Left lung (tissue), 10 donors: ENCODE results near the gene RAB26. TPM values are rescaled to one million over a fixed set of nuclear protein-coding genes. Genes with fewer than 3 reads are reported as not detected.

ENCODE experiments used
- ATAC-seq: fragments of 200-7000 bp; cut with Tn5 transposase; one replicate; pipeline ENCODE4 v1.9.1; 2020; ENCODE audit warnings: moderate library complexity
- DNase-seq, 4 donors: peaks; one replicate each; pipeline ENCODE4 v3.0.0-alpha.2; 2013 to 2020
- H3K27ac ChIP-seq, 2 donors: fragments of 200-600 bp; sonication (generic) in 1 of 2; one replicate each; pipeline versions ENCODE4 v1.5.0 to v1.8.0; 2020 to 2021
- H3K27me3 ChIP-seq, 2 donors: fragments of 200-600 bp; sonication (generic) in 1 of 2; one replicate each; pipeline versions ENCODE4 v1.5.0 to v1.8.0; 2020 to 2021
- H3K36me3 ChIP-seq, 2 donors: fragments of 200-600 bp; sonication (generic) in 1 of 2; one replicate each; pipeline versions ENCODE4 v1.5.0 to v1.8.0; 2020 to 2021
- H3K4me1 ChIP-seq, 2 donors: fragments of 200-600 bp; one replicate each; pipeline ENCODE4 v1.8.0; 2021
- H3K4me3 ChIP-seq, 2 donors: fragments of 200-600 bp; sonication (generic) in 1 of 2; one replicate each; pipeline versions ENCODE4 v1.5.0 to v1.8.0; 2020 to 2021; ENCODE audit warnings: mild to moderate bottlenecking in 1 of 2
- H3K9me3 ChIP-seq, 2 donors: fragments of 200-600 bp; sonication (generic) in 1 of 2; one replicate each; pipeline versions ENCODE4 v1.5.0 to v1.8.0; 2020 to 2021
- intact Hi-C, 2 donors: fragments of 100-400 bp; cut with DNase I; formaldehyde crosslinking; loops; one replicate each; pipeline versions ENCODE4 v1.11.2 to v1.14.2; 2022
- polyA plus RNA-seq, 6 donors: library from polyadenylated mRNA; unstranded; fragments of 120-200 nt; gene quantifications; one replicate each; pipeline ENCODE4 v1.2.1, GENCODE V29; 2013; ENCODE audit not compliant: insufficient read length in 6 of 6
- total RNA-seq, 2 donors: library from RNA; stranded (reverse); fragmentation: NEBNext Ultra II Directional; extraction: Animal tissue kit (Norgen Biotek cat#: 25700); gene quantifications; one replicate each; pipeline ENCODE4 v1.2.1, GENCODE V29; 2021
- TF ChIP-seq, protein P1 (sequence below), 2 donors: fragments of 200-600 bp; sonication (generic) in 1 of 2; IDR thresholded peaks; one replicate each; pipeline versions ENCODE4 v1.5.0 to v1.8.0; 2021; ENCODE audit warnings: antibody characterized with exemption in 2 of 2
- donor health status: DM: no; HTN: yes; CAD: no.
- donor health status: DM: no; HTN: no; CAD: no.

The RAB26 gene
- total and polyA plus RNA-seq, 8 donors: 0.73 to 1.9 (median 1.4) TPM

DNA sequence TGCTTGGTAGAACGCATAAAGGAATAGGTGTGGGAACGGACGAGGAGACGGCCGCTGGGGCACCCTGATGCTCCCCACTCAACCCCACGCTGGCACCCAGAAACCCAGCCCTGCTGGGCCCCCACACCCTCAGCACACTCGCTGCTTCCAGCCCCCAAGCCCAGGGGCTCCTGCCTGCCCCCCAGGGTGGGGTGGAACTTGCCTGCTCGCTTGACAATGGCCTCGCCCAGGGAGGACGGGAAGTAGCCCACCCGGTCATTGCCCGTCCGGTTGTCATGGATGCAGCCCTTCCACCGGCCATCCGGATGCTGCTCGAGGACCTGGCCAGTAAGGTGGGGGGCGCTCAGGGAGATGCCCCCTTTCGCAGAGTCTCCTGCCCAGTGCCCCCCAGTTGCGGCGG lies 38.1 kb downstream of the RAB26 start:
- H3K4me1 ChIP-seq: no peaks in the 10 kb centered on the region
- no peak overlapping the region for H3K27ac ChIP-seq
- H3K27me3 ChIP-seq: no peaks in the 10 kb centered on the region
- TF ChIP-seq, protein P1, sequence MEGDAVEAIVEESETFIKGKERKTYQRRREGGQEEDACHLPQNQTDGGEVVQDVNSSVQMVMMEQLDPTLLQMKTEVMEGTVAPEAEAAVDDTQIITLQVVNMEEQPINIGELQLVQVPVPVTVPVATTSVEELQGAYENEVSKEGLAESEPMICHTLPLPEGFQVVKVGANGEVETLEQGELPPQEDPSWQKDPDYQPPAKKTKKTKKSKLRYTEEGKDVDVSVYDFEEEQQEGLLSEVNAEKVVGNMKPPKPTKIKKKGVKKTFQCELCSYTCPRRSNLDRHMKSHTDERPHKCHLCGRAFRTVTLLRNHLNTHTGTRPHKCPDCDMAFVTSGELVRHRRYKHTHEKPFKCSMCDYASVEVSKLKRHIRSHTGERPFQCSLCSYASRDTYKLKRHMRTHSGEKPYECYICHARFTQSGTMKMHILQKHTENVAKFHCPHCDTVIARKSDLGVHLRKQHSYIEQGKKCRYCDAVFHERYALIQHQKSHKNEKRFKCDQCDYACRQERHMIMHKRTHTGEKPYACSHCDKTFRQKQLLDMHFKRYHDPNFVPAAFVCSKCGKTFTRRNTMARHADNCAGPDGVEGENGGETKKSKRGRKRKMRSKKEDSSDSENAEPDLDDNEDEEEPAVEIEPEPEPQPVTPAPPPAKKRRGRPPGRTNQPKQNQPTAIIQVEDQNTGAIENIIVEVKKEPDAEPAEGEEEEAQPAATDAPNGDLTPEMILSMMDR (IDR thresholded peaks at IDR 0.05): no peak
- intact Hi-C loops: no loop called here
- H3K4me3 ChIP-seq: no peak overlapping the region
- no peaks in the 10 kb centered on the region for H3K9me3 ChIP-seq
- no peaks in the 10 kb centered on the region for H3K36me3 ChIP-seq
- ATAC-seq (no peak), DNase-seq (no peak)

DNA sequence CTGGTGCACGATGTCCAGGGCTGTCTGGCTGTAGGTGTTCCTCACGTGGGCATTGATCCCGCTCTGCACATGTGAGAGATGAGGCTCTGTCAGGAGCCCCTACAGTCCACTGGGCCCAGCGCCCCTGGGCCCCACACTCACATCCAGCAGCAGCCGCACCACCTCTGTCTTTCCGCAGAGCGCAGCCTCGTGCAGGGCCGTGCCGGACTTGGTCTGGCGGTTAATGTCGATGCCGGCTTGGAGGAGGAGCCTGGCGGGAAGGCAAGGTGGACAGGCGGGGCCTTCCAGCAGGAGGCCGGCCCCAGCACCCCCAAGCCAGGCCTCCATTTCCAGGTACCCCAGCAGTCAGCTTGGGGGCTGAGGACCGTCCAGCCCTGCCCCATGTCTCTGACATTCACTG lies 38.8 kb downstream of the RAB26 start:
- intact Hi-C loops: no loop called here
- Histone ChIP-seq H3K4me1 (no peaks in the 10 kb centered on the region), H3K27ac (no peak overlapping the region), H3K4me3 (no peak overlapping the region), H3K9me3 (no peaks in the 10 kb centered on the region), H3K36me3 (no peaks in the 10 kb centered on the region), H3K27me3 (no peaks in the 10 kb centered on the region)
- ATAC-seq (no peak), DNase-seq (no peak)
- TF ChIP-seq, protein P1 (IDR thresholded peaks at IDR 0.05): no peak

DNA sequence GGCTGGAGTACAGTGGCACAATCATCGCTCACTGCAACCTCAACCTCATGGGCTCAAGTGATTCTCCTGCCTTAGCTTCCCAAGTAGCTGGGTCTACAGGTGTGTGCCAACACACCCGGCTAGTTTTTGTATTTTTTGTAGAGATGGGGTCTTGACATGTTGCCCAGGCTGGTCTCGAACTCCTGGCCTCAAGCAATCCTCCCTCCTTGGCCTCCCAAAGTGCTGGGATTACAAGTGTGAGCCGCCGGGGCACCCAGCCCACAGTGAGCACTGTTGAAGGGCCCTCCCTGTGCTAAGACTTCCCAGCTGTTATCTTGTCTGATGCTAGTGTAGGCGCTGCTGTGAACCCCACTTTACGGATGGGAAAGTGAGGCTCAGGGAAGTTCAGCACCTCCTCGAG lies 40.0 kb downstream of the RAB26 start:
- no peaks in the 10 kb centered on the region for H3K36me3 ChIP-seq
- TF ChIP-seq, protein P1 (IDR thresholded peaks at IDR 0.05): no peak
- H3K9me3 ChIP-seq: no peaks in the 10 kb centered on the region
- intact Hi-C loops: no loop called here
- ATAC-seq: no peak
- H3K27ac ChIP-seq: no peak overlapping the region
- peaks cover 0 to 2% of the 10 kb centered on the region in 2 donors for H3K27me3 ChIP-seq
- H3K4me1 ChIP-seq: no peaks in the 10 kb centered on the region
- DNase-seq: no peak
- H3K4me3 ChIP-seq: no peak overlapping the region

DNA sequence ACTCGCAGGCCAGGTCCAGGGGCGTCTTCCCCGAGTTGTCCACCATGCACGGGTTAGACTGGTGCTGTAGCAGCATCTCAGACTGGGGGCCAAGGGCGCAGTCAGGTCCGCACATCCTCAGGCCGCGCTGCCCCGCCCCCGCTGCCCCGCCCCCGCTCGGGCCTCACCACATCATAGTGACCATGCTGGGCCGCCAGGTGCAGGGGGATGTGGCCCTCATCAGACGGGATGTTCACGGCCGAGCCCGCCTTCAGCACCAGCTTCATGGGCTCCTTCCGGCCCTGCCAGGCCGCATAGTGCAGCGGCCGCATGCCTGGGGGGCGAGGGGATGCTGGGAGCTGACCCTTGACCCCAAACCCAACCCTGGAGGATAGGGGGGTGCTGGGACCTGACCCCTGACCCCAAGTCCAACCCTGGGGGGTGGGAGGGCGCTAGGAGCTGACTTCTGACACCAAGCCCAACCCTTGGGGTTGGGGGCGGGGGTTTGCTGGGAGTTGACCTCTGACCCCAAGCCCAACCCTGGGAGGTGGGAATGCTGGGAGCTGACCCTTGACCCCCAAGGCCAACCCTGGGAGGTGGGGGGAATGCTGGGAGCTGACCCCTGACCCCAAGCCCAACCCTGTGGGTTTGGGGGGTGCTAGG lies 40.9 kb downstream of the RAB26 start:
- no peak overlapping the region for H3K27ac ChIP-seq
- intact Hi-C loops: no loop called here
- H3K36me3 ChIP-seq: no peaks in the 10 kb centered on the region
- DNase-seq (no peak), ATAC-seq (no peak)
- TF ChIP-seq, protein P1 (IDR thresholded peaks at IDR 0.05): no peak
- H3K4me3 ChIP-seq: no peak overlapping the region
- H3K4me1 ChIP-seq: no peaks in the 10 kb centered on the region
- peaks cover 1 to 12% of the 10 kb centered on the region in 2 donors for H3K27me3 ChIP-seq
- H3K9me3 ChIP-seq: no peaks in the 10 kb centered on the region

DNA sequence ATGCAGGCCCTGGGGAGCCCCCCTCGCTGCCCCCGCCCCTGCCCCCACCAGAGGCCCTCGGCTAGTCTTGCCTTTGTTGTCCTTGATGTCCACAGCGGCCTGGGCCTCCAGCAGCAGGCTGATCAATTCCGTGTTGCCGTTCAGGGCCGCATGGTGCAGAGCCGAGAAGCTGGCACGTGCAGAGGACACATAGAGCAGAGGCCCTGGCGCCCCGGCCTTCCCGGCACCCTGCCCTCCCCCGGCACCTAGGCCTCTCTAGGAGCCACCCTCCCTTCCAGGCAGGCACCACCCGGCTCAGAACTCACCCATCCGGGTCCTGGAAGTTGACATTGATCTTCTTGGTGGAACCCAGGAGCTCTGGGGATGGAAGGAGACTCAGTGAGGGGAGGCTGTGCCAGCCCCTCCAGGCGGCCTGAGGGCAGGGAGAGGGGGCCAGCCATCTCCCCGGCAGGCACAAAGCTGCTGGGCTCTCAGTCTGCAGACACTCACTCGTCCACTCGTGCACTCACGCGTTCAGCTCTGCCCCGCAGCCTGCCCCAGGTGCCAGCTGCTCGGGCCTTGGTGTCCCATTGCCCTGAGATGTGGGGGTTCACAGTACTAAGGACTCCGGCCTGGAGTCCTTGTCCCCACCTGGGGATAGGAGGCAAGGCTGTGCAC lies 41.7 kb downstream of the RAB26 start:
- Histone ChIP-seq H3K27me3 (peaks cover 9 to 19% of the 10 kb centered on the region in 2 donors), H3K9me3 (no peaks in the 10 kb centered on the region), H3K27ac (no peak overlapping the region), H3K4me1 (peaks cover 0 to 6% of the 10 kb centered on the region in 2 donors), H3K36me3 (no peaks in the 10 kb centered on the region), H3K4me3 (no peak overlapping the region)
- DNase-seq (no peak), ATAC-seq (no peak)
- intact Hi-C loops: no loop called here
- TF ChIP-seq, protein P1 (IDR thresholded peaks at IDR 0.05): no peak
